ENCODE data around the gene MIA.
A peak's percentile ranks its signal among the peaks of the same experiment; 100 is the strongest.
"Not testable (repeated sequence)": the region's sequence is repeated elsewhere in the genome, so short reads cannot be mapped to it uniquely, and the experiment has no call there.

Gene MIA

DNA sequence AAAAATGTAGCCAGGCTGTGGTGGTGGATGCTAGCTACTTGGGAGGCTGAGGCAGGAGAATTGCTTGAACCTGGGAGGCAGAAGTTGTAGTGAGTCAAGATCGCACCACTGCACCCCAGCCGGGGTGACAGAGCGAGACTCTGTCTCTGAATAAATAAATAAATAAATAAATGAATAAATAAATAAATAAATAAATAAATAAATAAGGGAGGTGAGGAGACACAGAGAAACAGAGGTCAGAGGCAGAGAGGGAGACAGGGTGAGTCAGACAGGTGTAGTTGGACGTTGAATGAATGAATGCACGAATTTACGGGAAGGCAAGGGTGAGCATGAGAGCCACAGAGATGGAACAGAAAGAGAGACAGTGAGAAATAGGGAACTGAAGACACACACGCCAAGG lies 5.8 kb downstream of the MIA start:
- peaks cover 53% of the 10 kb centered on the region for H3K4me1 Mint-ChIP-seq (ENCODE audit: low read depth)
- no peak overlapping the region for H3K4me3 Mint-ChIP-seq
- peaks cover 24% of the 10 kb centered on the region for H3K36me3 Mint-ChIP-seq (ENCODE audit: low read depth)
- H3K27me3 Mint-ChIP-seq, result no peaks in the 10 kb centered on the region
- no peaks in the 10 kb centered on the region for H3K9me3 Mint-ChIP-seq
- H3K27ac Mint-ChIP-seq, result peak overlapping the region; percentile 2
- DNase-seq, result no peak

DNA sequence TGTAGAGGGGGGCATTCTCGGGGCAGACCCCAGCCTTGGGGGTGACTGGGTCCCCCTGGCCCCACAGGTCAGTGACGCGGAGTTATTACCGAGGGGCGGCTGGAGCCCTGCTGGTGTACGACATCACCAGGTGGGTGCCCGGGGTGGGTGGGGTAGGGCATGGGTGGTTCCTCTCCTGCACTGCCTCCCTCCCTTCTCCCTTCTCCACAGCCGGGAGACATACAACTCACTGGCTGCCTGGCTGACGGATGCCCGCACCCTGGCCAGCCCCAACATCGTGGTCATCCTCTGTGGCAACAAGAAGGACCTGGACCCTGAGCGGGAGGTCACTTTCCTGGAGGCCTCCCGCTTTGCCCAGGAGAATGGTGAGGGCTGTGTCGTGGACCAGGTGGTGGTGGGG lies 8.4 kb downstream of the MIA start:
- Mint-ChIP-seq H3K4me3 (no peak overlapping the region), H3K4me1 (ENCODE audit: low read depth) (peaks cover 34% of the 10 kb centered on the region), H3K36me3 (ENCODE audit: low read depth) (peaks cover 39% of the 10 kb centered on the region), H3K27me3 (no peaks in the 10 kb centered on the region), H3K9me3 (no peaks in the 10 kb centered on the region), H3K27ac (no peak overlapping the region)
- DNase-seq, result no peak

DNA sequence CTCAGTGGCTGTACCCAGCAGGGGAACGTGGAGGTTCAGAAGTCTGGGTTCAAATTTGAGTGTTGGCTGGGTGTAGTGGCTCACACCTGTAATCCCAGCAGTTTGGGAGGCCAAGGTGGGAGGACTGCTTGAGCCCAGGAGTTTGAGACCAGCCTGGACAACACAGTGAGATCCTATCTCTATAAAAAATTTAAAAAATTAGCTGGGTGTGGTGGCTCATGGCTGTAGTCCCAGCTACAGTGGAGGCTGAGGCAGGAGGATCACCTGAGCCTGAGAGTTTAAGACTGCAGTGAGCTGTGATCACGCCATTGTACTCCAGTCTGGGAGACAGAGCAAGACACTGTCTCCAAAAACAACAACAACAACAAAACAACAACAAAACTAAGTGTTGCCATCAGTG lies 8.8 kb downstream of the MIA start:
- not testable (repeated sequence) for H3K4me3 Mint-ChIP-seq, H3K9me3 Mint-ChIP-seq, H3K27ac Mint-ChIP-seq, H3K27me3 Mint-ChIP-seq, DNase-seq
- H3K4me1 Mint-ChIP-seq (ENCODE audit: low read depth), result peaks cover 30% of the 10 kb centered on the region
- peaks cover 38% of the 10 kb centered on the region for H3K36me3 Mint-ChIP-seq (ENCODE audit: low read depth)

DNA sequence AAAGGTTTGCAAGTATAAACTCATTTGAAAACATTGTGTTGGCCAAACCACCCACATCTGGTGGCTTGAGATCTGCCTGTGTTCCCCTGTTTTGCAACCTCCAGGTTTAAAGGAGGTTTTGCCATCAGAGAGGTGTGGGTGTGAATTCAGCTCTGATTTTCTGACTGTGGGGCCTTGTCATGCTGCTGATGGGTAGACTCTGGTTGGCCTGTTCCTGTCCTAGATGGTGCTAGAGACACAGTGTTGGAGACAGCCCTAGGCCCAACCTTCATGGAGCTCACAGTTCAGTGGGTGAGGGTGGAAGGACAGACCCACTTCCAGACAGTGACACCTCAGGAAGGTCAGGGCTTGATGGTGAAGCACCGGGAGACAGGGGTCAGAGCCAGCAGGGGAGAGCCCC lies 10.2 kb downstream of the MIA start:
- Mint-ChIP-seq H3K27me3 (no peaks in the 10 kb centered on the region), H3K36me3 (ENCODE audit: low read depth) (peaks cover 45% of the 10 kb centered on the region), H3K4me3 (no peak overlapping the region), H3K27ac (peak overlapping the region; percentile 65), H3K9me3 (no peaks in the 10 kb centered on the region), H3K4me1 (ENCODE audit: low read depth) (peaks cover 18% of the 10 kb centered on the region)
- no peak for DNase-seq

DNA sequence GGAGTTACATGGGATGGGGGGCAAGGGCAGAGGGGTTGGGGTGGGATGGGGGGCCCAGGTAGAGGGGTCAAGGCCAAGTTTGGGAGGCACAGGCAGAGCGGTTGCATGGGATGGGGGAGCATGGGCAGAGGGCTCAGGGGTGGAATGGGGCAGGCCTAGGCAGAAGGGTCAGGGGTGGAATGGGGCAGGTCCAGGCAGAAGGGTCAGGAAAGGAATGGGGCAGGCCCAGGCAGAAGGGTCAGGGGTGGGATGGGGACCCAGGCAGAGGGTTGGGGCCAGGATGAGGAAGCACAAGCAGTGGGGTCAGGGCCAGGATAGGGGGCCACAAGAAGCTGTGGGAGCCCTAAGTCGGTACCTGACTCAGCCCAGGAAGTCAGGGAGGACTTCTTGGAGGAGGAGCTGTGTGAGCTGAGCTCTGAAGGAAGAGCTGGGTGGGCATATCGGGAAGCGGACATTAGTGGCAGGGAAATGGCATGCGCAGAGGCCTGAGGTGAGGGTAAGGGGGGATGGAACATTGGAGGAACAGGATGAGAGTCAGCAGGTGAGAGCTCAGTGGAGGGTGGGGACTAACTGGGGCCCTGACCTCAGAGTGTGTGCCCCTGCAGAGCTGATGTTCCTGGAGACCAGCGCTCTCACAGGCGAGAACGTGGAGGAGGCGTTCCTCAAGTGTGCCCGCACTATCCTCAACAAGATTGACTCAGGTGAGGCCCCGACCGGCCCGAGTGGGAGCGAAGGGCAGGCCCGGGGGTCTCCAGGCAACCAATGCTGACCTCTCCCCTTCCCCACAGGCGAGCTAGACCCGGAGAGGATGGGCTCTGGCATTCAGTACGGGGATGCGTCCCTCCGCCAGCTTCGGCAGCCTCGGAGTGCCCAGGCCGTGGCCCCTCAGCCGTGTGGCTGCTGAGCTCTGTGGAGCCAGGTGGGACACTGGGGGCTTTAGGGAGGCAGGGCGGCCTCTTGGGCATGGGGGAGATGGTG lies 11.0 kb downstream of the MIA start:
- Mint-ChIP-seq H3K4me1 (ENCODE audit: low read depth) (peaks cover 16% of the 10 kb centered on the region), H3K9me3 (no peaks in the 10 kb centered on the region), H3K27me3 (no peaks in the 10 kb centered on the region), H3K36me3 (ENCODE audit: low read depth) (peaks cover 45% of the 10 kb centered on the region), H3K4me3 (no peak overlapping the region), H3K27ac (no peak overlapping the region)
- DNase-seq, result no peak

DNA sequence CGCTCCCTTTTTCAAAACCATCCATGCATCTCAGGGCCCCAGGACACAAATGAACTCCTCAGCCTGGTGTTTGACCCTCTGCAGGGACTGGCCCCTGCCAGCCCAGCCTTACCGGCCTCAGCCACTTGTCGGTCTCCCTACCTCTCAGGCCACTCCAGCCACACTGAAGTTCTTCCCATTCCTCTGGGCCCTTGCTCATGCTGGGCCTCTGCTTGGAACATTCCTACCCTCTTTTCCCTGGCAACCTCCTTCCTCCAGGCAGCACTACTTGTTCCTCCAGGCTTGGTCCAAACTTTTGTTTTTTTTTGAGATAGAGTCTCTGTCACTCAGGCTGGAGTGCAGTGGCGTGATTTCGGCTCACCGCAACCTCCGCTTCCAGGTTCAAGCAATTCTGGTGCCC lies 16.0 kb downstream of the MIA start:
- Mint-ChIP-seq H3K27ac (no peak overlapping the region), H3K27me3 (no peaks in the 10 kb centered on the region), H3K9me3 (no peaks in the 10 kb centered on the region)

DNA sequence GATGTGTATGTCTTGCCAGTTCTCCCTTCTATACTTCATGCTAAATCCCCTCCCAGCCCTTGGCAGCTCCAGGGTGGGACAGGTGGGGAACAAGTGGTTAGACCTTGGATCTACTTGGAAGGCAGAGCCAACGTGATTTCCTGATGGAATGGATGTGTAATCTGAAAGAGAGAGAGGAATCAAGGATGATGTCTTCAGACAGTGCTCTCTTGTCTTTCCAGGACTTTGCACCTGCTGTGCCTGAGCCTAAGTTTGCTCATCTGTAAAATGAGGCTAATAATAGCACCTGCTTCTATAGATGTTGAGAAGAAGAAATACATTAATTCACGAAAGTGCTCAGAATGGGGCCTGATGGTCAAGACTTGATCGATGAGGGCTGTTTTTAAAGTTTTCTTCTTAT lies 16.7 kb downstream of the MIA start:
- no peak for DNase-seq
- Mint-ChIP-seq H3K27me3 (no peaks in the 10 kb centered on the region), H3K36me3 (ENCODE audit: low read depth) (peaks cover 24% of the 10 kb centered on the region), H3K4me1 (ENCODE audit: low read depth) (peaks cover 24% of the 10 kb centered on the region), H3K9me3 (no peaks in the 10 kb centered on the region), H3K4me3 (peak overlapping the region; percentile 38), H3K27ac (peak overlapping the region; percentile 92)

More for the DNA sequence above, 16.0 kb downstream of the MIA start:
- no peak for DNase-seq
- Mint-ChIP-seq H3K4me1 (ENCODE audit: low read depth) (peaks cover 21% of the 10 kb centered on the region), H3K4me3 (no peak overlapping the region), H3K36me3 (ENCODE audit: low read depth) (peaks cover 31% of the 10 kb centered on the region)

DNA sequence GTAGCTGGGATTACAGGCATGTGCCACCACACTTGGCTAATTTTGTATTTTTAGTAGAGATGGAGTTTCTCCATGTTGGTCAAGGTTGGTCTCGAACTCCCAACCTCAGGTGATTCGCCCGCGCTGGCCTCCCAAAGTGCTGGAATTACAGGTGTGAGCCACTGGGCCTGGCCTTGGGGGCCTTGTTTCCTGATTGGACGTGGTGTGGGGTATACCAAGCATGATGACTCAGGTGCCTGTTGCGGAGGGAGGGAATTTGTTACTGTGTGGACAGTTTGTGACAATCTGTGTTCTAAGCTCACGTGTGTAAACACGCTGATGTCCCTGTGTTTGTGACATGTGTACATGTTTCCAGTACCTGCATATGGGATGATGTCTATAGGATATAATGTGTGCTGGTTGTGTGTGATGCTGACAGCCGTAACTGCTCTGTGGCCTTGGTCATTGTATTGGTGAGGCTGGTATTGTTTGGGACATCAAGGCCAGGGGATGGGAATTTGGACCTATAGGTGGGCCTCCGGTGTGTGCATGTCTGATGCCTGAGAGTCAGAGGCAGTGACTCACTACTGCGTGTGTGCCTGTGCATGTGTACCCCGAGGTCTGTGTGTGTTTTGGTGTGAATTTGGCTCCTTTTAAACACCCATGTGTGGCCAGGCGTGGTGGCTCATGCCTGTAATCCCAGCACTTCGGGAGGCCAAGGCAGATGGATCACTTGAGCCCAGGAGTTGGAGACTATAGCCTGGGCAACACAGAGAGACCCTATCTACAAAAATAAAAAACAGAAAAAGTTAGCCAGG lies 22.0 kb downstream of the MIA start:
- no peak for DNase-seq
- Mint-ChIP-seq H3K27me3 (no peaks in the 10 kb centered on the region), H3K36me3 (ENCODE audit: low read depth) (peaks cover 34% of the 10 kb centered on the region), H3K27ac (peak overlapping the region; percentile 96), H3K9me3 (no peaks in the 10 kb centered on the region), H3K4me3 (peak overlapping the region; percentile 89), H3K4me1 (ENCODE audit: low read depth) (peaks cover 52% of the 10 kb centered on the region)

DNA sequence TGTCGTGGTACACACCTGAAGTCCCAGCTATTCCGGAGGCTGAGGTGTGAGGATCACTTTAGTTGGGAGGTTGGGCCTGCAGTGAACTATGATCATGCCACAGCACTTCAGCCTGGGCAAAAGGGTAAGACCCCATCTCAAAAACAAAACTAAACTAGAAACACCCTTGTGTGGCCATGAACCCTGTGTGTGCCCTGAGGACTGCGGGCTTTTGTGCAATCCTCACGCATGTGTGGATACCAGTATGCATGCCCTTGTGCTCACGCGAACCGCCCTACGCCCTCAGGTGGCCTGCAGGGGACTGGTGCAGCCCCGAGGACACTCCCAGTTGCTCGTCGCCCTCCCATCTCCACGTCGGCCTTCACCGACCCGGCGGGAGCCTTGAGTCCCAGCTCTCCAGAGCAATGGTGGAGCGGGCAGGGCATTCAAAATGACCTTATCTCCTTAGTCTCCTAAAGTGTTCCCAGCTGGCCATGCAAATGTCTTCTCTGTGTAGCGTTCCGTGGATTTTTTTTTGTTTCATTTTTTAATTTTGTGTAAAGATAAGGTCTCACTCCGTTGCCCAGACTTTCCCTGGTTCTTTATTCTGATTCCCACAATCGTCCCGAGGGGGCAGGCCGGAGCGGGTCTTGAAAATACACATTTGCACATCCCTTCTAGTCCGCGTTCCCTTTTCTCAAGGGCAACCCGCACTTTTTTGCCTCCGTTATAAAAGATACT lies 22.8 kb downstream of the MIA start:
- Mint-ChIP-seq H3K27ac (peak overlapping the region; percentile 96), H3K27me3 (no peaks in the 10 kb centered on the region), H3K9me3 (no peaks in the 10 kb centered on the region), H3K36me3 (ENCODE audit: low read depth) (peaks cover 42% of the 10 kb centered on the region), H3K4me1 (ENCODE audit: low read depth) (peaks cover 52% of the 10 kb centered on the region), H3K4me3 (peak overlapping the region; percentile 89)
- peak; percentile 73 for DNase-seq

DNA sequence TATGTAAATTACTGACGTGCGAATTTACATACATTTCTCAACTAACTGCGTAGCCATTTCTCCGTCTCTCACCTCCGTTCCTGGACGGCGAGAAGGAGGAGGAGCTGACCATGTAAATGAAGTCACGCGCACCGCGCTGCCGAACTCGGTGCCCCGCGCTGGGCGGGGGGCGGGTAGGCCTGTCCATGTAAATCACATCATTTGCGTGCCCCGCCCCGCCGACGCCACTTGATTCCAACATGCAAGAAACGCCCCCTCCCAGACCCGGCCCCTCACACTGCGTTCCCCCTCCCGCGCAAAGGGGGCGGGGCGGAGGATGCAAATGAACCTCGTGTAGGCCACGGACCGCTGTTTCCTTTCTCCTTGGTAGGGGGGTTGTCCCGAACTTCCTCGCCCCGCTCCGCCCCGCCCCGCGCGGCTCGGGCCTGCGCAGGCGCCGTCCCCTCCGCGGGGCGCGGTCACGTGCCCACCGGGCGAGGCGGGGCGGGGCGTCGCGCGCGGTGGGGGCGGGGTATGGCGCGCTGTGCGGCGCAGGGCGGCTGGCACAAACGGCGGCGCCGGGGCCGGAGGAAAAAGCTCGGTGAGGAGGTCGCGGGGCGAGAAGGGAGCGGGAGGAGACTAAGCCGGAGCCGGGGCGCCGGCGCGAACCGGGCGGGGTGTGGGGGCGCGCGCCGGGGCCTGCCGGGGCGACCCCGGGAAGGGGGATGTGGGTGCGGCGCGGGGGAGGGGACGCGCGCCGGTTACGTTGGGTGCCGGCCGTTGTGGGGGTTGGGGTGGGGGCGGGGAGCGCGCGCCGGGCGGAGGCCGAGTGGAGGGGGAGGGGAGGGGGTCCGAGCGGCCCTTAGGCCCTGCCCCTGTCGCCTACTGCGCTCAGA lies 23.6 kb downstream of the MIA start, which contains the start of gene EGLN2:
TSS of gene EGLN2 (plus strand) at position 509 of the 875 bp plus-strand sequence. CDS start 1,382 bp downstream, outside the sequence.
- H3K27ac Mint-ChIP-seq, result peak within 1 kb of the TSS; percentile 96
- H3K4me1 Mint-ChIP-seq (ENCODE audit: low read depth), result peaks cover 59% of the 10 kb centered on the region
- peak; percentile 100 for DNase-seq
- H3K9me3 Mint-ChIP-seq, result no peaks in the 10 kb centered on the region
- no peaks in the 10 kb centered on the region for H3K27me3 Mint-ChIP-seq
- H3K36me3 Mint-ChIP-seq (ENCODE audit: low read depth), result peaks cover 49% of the 10 kb centered on the region
- H3K4me3 Mint-ChIP-seq, result peak within 1 kb of the TSS; percentile 92

DNA sequence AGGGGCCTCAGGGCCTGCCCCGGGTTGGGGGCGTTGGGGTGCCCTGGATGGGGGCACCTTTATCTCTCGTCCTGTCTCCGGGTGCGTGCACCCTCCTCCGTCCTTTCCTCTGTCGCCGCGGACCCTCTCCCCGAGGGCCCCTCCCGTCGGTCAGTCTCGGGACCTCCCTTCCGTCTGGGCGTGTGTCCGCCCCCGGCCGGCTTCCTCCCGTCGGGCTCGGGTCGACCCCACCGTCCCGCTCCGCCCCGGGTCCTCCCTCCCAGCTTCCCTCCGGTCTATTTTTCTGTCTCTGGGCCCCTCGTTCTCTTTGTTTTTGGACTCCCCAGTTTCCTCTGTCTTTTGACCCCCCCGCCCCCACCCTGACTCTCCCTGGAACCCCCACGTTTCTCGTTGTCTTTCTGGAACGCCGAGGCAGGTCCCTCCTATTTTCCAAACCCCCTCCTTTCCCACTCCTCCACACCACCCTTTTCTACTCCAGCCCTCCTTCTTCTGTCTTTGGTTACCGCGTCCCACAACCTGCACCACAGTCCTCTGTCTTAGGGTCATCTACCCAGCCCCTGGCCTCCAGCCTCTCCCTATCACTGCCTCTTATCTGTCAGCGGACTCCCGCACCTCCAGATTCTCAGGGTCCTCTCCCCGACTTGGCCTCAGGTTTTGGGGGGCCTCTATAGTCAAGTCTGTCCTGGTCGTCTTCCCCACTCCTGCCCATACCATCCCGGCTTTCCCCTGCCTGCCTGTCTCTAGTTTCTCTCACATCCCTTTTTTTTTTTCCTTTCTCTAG lies 24.4 kb downstream of the MIA start:
- no peaks in the 10 kb centered on the region for H3K9me3 Mint-ChIP-seq
- peak overlapping the region; percentile 94 for H3K27ac Mint-ChIP-seq
- no peaks in the 10 kb centered on the region for H3K27me3 Mint-ChIP-seq
- H3K4me3 Mint-ChIP-seq, result peak overlapping the region; percentile 92
- DNase-seq, result peak; percentile 56
- peaks cover 68% of the 10 kb centered on the region for H3K4me1 Mint-ChIP-seq (ENCODE audit: low read depth)
- H3K36me3 Mint-ChIP-seq (ENCODE audit: low read depth), result peaks cover 57% of the 10 kb centered on the region

DNA sequence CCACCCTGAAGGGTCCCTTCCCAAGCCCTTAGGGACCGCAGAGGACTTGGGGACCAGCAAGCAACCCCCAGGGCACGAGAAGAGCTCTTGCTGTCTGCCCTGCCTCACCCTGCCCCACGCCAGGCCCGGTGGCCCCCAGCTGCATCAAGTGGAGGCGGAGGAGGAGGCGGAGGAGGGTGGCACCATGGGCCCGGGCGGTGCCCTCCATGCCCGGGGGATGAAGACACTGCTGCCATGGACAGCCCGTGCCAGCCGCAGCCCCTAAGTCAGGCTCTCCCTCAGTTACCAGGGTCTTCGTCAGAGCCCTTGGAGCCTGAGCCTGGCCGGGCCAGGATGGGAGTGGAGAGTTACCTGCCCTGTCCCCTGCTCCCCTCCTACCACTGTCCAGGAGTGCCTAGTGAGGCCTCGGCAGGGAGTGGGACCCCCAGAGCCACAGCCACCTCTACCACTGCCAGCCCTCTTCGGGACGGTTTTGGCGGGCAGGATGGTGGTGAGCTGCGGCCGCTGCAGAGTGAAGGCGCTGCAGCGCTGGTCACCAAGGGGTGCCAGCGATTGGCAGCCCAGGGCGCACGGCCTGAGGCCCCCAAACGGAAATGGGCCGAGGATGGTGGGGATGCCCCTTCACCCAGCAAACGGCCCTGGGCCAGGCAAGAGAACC lies 25.1 kb downstream of the MIA start:
- Mint-ChIP-seq H3K9me3 (no peaks in the 10 kb centered on the region), H3K27me3 (no peaks in the 10 kb centered on the region), H3K4me3 (peak overlapping the region; percentile 92), H3K27ac (peak overlapping the region; percentile 94), H3K36me3 (ENCODE audit: low read depth) (peaks cover 64% of the 10 kb centered on the region), H3K4me1 (ENCODE audit: low read depth) (peaks cover 75% of the 10 kb centered on the region)
- DNase-seq, result no peak

Measured in activated T-cell treated with anti-CD3 and anti-CD28 coated beads, Interleukin-2, amount 50 U/mL, for 24 hours (primary cell).